ENCODE results near the gene SLC19A2.

Gene SLC19A2

GRCh38 chr1:169478094-169478672 is 7.6 kb downstream of the SLC19A2 start:
- peaks cover 10% of the 10 kb centered on the region; the same call in 1 of the 2 replicates for H3K36me3 ChIP-seq (ENCODE audit: insufficient read depth, low read length)
- no peak overlapping the region for H3K4me3 ChIP-seq (ENCODE audit: low read length, poor library complexity, severe bottlenecking)
- H3F3A ChIP-seq (ENCODE audit: low read depth), result no peaks in the 10 kb centered on the region
- peaks cover 44% of the 10 kb centered on the region for H3K4me1 ChIP-seq (ENCODE audit: insufficient read depth, low read length, poor library complexity, severe bottlenecking)
- H3K4me2 ChIP-seq (ENCODE audit: low read depth, low read length, poor library complexity, severe bottlenecking), result peak overlapping the region; percentile 70
- peaks cover 61% of the 10 kb centered on the region for H3K79me2 ChIP-seq (ENCODE audit: insufficient read depth, low read length)
- TF ChIP-seq, protein P1, sequence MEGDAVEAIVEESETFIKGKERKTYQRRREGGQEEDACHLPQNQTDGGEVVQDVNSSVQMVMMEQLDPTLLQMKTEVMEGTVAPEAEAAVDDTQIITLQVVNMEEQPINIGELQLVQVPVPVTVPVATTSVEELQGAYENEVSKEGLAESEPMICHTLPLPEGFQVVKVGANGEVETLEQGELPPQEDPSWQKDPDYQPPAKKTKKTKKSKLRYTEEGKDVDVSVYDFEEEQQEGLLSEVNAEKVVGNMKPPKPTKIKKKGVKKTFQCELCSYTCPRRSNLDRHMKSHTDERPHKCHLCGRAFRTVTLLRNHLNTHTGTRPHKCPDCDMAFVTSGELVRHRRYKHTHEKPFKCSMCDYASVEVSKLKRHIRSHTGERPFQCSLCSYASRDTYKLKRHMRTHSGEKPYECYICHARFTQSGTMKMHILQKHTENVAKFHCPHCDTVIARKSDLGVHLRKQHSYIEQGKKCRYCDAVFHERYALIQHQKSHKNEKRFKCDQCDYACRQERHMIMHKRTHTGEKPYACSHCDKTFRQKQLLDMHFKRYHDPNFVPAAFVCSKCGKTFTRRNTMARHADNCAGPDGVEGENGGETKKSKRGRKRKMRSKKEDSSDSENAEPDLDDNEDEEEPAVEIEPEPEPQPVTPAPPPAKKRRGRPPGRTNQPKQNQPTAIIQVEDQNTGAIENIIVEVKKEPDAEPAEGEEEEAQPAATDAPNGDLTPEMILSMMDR (conservative IDR thresholded peaks at IDR 0.05; ENCODE audit: low read length), result no peak
- TF ChIP-seq EZH2phosphoT487 (IDR thresholded peaks at IDR 0.05; ENCODE audit: borderline replicate concordance), result no peak
- peaks cover 17% of the 10 kb centered on the region for H4K20me1 ChIP-seq (ENCODE audit: insufficient read depth, low read length, poor library complexity, severe bottlenecking)
- no peaks in the 10 kb centered on the region for H3K9me3 ChIP-seq (ENCODE audit: insufficient read depth, low read depth, low read length)
- H2AFZ ChIP-seq (ENCODE audit: low read length), result no peak overlapping the region
- peak overlapping the region; percentile 25 for H3K9ac ChIP-seq (ENCODE audit: low read depth, low read length, poor library complexity, severe bottlenecking)
- no peaks in the 10 kb centered on the region for H3K9me2 ChIP-seq (replicated peaks; ENCODE audit: low read depth, low read length)
- no peaks in the 10 kb centered on the region for H3K27me3 ChIP-seq (ENCODE audit: insufficient read depth, low read length, poor library complexity, severe bottlenecking)

- Histone ChIP-seq H3K4me3 (ENCODE audit: low read length, poor library complexity, severe bottlenecking) (no peak overlapping the region), H3K4me2 (ENCODE audit: low read depth, low read length, poor library complexity, severe bottlenecking) (no peak overlapping the region), H3K9ac (ENCODE audit: low read depth, low read length, poor library complexity, severe bottlenecking) (no peak overlapping the region), H3K4me1 (ENCODE audit: insufficient read depth, low read length, poor library complexity, severe bottlenecking) (peaks cover 29% of the 10 kb centered on the region), H4K20me1 (ENCODE audit: insufficient read depth, low read length, poor library complexity, severe bottlenecking) (peaks cover 17% of the 10 kb centered on the region), H3K9me2 (replicated peaks; ENCODE audit: low read depth, low read length) (no peaks in the 10 kb centered on the region), H3K36me3 (ENCODE audit: insufficient read depth, low read length) (peaks cover 10% of the 10 kb centered on the region; the same call in 1 of the 2 replicates), H3K9me3 (ENCODE audit: insufficient read depth, low read depth, low read length) (no peaks in the 10 kb centered on the region), H3F3A (ENCODE audit: low read depth) (no peaks in the 10 kb centered on the region), H2AFZ (ENCODE audit: low read length) (no peak overlapping the region), H3K79me2 (ENCODE audit: insufficient read depth, low read length) (peaks cover 41% of the 10 kb centered on the region), H3K27me3 (ENCODE audit: insufficient read depth, low read length, poor library complexity, severe bottlenecking) (no peaks in the 10 kb centered on the region)
- TF ChIP-seq, protein P1 (conservative IDR thresholded peaks at IDR 0.05; ENCODE audit: low read length), result no peak
- no peak for TF ChIP-seq EZH2phosphoT487 (IDR thresholded peaks at IDR 0.05; ENCODE audit: borderline replicate concordance)
Observed at GRCh38 chr1:169475806-169476387, 9.8 kb downstream of the SLC19A2 start.

DNA sequence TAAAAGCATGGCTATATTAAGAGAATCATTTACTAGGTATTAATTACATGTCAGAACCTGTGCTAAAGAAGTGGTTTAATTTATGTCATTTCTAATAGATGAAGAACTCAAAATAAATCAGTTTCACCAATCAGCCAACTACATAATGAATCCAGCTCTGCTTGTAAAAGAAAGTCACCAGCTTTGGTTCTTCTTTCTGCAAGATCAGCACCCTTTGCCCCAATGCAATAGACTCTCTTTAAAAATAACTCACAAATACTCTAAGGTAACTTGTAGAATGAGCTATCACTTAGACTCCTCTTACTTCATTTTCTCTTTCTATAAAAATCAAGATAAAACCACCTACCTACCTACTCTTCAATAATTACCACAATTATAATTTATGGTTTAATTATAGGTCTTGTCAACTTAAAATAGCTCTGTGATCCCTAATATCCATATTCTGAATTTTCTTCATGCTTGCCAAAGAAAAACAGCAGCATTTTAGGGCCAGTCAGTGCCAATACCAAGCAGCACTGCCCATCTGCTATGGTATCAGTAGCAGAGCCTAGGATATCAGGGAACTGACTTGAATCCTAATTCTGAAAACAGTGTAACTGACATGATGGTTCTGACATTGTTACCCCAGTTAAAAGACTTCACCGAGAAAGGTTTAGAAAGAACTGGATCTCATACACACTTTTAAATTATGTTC is 11.3 kb downstream of the SLC19A2 start:
- Histone ChIP-seq H3F3A (ENCODE audit: low read depth) (no peaks in the 10 kb centered on the region), H3K4me3 (ENCODE audit: low read length, poor library complexity, severe bottlenecking) (no peak overlapping the region), H3K27me3 (ENCODE audit: insufficient read depth, low read length, poor library complexity, severe bottlenecking) (no peaks in the 10 kb centered on the region), H3K9ac (ENCODE audit: low read depth, low read length, poor library complexity, severe bottlenecking) (no peak overlapping the region), H4K20me1 (ENCODE audit: insufficient read depth, low read length, poor library complexity, severe bottlenecking) (peaks cover 11% of the 10 kb centered on the region), H3K79me2 (ENCODE audit: insufficient read depth, low read length) (peaks cover 27% of the 10 kb centered on the region), H3K9me3 (ENCODE audit: insufficient read depth, low read depth, low read length) (no peaks in the 10 kb centered on the region), H3K4me2 (ENCODE audit: low read depth, low read length, poor library complexity, severe bottlenecking) (no peak overlapping the region), H3K9me2 (replicated peaks; ENCODE audit: low read depth, low read length) (no peaks in the 10 kb centered on the region), H2AFZ (ENCODE audit: low read length) (no peak overlapping the region), H3K4me1 (ENCODE audit: insufficient read depth, low read length, poor library complexity, severe bottlenecking) (peaks cover 20% of the 10 kb centered on the region), H3K36me3 (ENCODE audit: insufficient read depth, low read length) (peaks cover 10% of the 10 kb centered on the region; the same call in 1 of the 2 replicates)
- TF ChIP-seq, protein P1 (conservative IDR thresholded peaks at IDR 0.05; ENCODE audit: low read length), result no peak
- no peak for TF ChIP-seq EZH2phosphoT487 (IDR thresholded peaks at IDR 0.05; ENCODE audit: borderline replicate concordance)

Measured in Loucy (cell line).